Measurements from ENCODE around the gene N4BP2L2.

DNA sequence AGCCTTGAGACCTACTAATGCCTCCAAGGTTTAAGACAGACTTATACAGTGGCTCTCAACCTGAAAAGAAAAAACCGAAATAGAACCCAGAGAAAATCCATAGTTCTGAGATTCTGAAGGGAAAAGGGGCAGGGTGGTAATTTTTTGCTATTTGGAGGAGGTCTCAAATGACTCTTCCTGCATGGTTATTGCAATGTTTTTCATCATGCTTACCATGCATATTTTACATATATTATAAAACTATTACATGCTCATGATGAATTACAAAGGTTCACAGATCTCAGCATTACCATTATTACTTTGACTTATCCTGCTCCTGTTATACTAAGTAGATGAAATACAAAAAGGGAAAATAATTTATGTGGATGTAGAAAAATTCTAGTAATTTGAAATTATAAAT, 47.6 kb downstream of the N4BP2L2 start:
- TF ChIP-seq GATA2 (IDR thresholded peaks at IDR 0.05; ENCODE audit: low read depth, low read length) (no peak), GATA3 (IDR thresholded peaks at IDR 0.05; ENCODE audit: low read depth, low read length) (no peak)

Measured in SH-SY5Y (cell line).